Stimulated activated CD8-positive, alpha-beta memory T cell treated with anti-CD3 and anti-CD28 coated beads, Interleukin-4, amount 100 ng/mL, for 1 hour (primary cell): ENCODE measurements around the gene CD200R1L.

Experiments
- DNase-seq, 2 donors: peaks; one replicate each; pipeline ENCODE4 v3.0.0-alpha.2; 2020; ENCODE audit warnings: low read depth in 2 of 2, low spot score in 1 of 2

The CD200R1L gene

GRCh38 chr3:112769286-112769978 is 77.2 kb downstream of the CD200R1L start:
- no peak for DNase-seq

- no peak for DNase-seq
These were observed 78.9 kb downstream of the CD200R1L start for GRCh38 chr3:112767777-112768176.

GRCh38 chr3:112767177-112767576 is 79.5 kb downstream of the CD200R1L start:
- DNase-seq: no peak
